OCI-LY7 (cell line): ENCODE data around the gene XCL1.

Experiments used
- CTCF ChIP-seq: fragments of 200-600 bp; sonication (generic); conservative IDR thresholded peaks from 2 replicates; pipeline ENCODE4 v1.5.1; 2014; ENCODE audit warnings: mild to moderate bottlenecking, antibody characterized with exemption, low read length, moderate library complexity, mixed read lengths
- EZH2phosphoT487 ChIP-seq: fragments of 200-600 bp; sonication (generic); IDR thresholded peaks from 2 replicates; pipeline ENCODE4 v1.6.1; 2018; ENCODE audit warnings: low read depth, borderline replicate concordance, mild to moderate bottlenecking, mixed run types, antibody characterized with exemption, low read length, moderate library complexity, mixed read lengths

GRCh38 chr1:168628807-168629206 is 52.4 kb downstream of the XCL1 start:
- no peak for TF ChIP-seq CTCF
- TF ChIP-seq EZH2phosphoT487 = no peak
